ENCODE data around the gene KIAA1614.
A peak's percentile ranks its signal among the peaks of the same experiment; 100 is the strongest.

The KIAA1614 gene

GRCh38 chr1:180911640-180912191, 981 bp upstream of the KIAA1614 start:
- ATAC-seq (replicated peaks; ENCODE audit: extremely low read depth, poor library complexity, severe bottlenecking) (no peak), DNase-seq (ENCODE audit: low spot score in 2 of 2) (no peak)
- Mint-ChIP-seq H3K27me3 (peaks cover 55% of the 10 kb centered on the region), H3K27ac (ENCODE audit: low read depth) (no peak overlapping the region), H3K4me1 (peaks cover 6% of the 10 kb centered on the region), H3K4me3 (peak overlapping the region; percentile 56), H3K9me3 (no peaks in the 10 kb centered on the region), H3K36me3 (ENCODE audit: insufficient read depth) (no peaks in the 10 kb centered on the region)

DNA sequence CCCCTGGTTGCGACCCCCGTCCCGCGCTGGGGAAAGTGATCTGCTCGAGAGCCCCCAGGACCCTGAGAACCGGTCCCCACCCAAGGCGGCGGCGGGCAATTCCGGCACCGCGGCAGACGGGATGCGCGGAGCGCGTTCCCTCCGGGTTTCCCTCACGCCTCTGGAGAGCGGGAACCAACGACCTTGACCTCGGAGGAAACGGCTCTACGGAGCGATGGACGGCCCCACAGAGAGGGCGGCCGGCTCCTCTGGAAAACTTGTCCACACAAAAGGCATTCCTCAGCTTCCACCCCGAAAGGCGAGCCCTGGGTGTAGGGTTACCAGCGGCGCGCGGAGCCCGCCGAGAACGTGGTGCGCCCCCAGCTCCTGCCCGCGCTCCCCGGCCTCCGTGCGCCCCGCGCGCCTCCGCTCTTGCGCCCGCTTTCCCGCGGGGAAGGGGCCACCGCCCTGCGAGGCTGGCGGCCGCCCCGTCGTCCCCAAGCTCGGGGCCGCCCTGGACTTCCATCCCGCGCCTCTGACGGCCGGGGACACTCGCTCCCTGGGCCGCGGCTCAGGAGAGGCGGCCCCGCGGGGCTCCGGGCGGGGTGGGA, 391 bp upstream of the KIAA1614 start:
- Mint-ChIP-seq H3K4me1 (peaks cover 6% of the 10 kb centered on the region), H3K4me3 (peak overlapping the region; percentile 56), H3K9me3 (no peaks in the 10 kb centered on the region), H3K27me3 (peaks cover 49% of the 10 kb centered on the region), H3K36me3 (ENCODE audit: insufficient read depth) (no peaks in the 10 kb centered on the region), H3K27ac (ENCODE audit: low read depth) (no peak overlapping the region)
- DNase-seq (ENCODE audit: low spot score in 2 of 2) (no peak), ATAC-seq (replicated peaks; ENCODE audit: extremely low read depth, poor library complexity, severe bottlenecking) (no peak)

- Mint-ChIP-seq H3K9me3 (no peaks in the 10 kb centered on the region), H3K27ac (ENCODE audit: low read depth) (no peak overlapping the region), H3K36me3 (ENCODE audit: insufficient read depth) (no peaks in the 10 kb centered on the region), H3K27me3 (peaks cover 31% of the 10 kb centered on the region), H3K4me3 (no peak overlapping the region), H3K4me1 (no peaks in the 10 kb centered on the region)
- no peak for ATAC-seq (replicated peaks; ENCODE audit: extremely low read depth, poor library complexity, severe bottlenecking)
- DNase-seq (ENCODE audit: low spot score in 2 of 2): no peak
These were observed 2.8 kb downstream of the KIAA1614 start for GRCh38 chr1:180915426-180915965.

DNA sequence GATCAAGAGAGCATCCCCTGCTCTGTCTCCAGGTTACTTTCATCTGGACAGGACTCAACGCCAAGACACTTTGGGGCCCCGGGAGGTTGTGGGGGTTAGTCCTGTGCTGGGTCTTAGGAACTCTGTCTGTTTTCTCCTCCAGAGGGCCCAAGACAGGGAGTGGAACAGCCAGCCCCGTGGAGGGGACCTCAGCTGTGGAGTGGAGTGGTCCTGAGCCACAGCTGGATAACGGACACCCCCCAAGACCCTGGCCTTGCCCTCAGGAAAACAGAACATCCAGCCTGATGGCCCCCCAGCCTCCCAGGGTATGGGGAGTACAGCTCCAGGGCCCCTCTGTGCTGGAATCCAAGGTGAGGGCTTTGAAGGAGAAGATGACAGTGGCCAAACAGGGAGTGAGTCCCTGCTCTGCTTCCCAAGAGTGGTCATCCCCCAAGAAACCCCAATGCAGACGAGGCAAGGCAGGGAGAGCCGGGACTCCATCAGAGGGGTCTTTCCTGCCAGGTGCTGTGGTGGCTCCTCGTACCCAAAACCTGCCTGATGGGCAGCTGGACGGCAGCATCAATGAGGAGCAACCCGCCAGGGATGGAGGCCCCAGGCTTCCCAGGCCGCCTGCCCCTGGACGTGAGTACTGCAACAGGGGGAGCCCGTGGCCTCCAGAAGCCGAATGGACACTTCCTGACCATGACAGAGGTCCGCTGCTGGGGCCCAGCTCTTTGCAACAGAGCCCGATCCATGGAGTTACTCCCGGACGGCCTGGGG, 3.5 kb downstream of the KIAA1614 start:
- no peaks in the 10 kb centered on the region for H3K4me1 Mint-ChIP-seq
- no peak overlapping the region for H3K4me3 Mint-ChIP-seq
- H3K27ac Mint-ChIP-seq (ENCODE audit: low read depth): no peak overlapping the region
- no peak for ATAC-seq (replicated peaks; ENCODE audit: extremely low read depth, poor library complexity, severe bottlenecking)
- H3K27me3 Mint-ChIP-seq: peaks cover 28% of the 10 kb centered on the region
- no peaks in the 10 kb centered on the region for H3K36me3 Mint-ChIP-seq (ENCODE audit: insufficient read depth)
- no peaks in the 10 kb centered on the region for H3K9me3 Mint-ChIP-seq
- no peak for DNase-seq (ENCODE audit: low spot score in 2 of 2)

GRCh38 chr1:180916771-180917170, 4.1 kb downstream of the KIAA1614 start:
- Mint-ChIP-seq H3K4me1 (no peaks in the 10 kb centered on the region), H3K4me3 (no peak overlapping the region), H3K27ac (ENCODE audit: low read depth) (no peak overlapping the region), H3K27me3 (peaks cover 23% of the 10 kb centered on the region), H3K36me3 (ENCODE audit: insufficient read depth) (peaks cover under 1% of the 10 kb centered on the region), H3K9me3 (no peaks in the 10 kb centered on the region)
- DNase-seq (ENCODE audit: low spot score in 2 of 2) (no peak), ATAC-seq (replicated peaks; ENCODE audit: extremely low read depth, poor library complexity, severe bottlenecking) (no peak)

DNA sequence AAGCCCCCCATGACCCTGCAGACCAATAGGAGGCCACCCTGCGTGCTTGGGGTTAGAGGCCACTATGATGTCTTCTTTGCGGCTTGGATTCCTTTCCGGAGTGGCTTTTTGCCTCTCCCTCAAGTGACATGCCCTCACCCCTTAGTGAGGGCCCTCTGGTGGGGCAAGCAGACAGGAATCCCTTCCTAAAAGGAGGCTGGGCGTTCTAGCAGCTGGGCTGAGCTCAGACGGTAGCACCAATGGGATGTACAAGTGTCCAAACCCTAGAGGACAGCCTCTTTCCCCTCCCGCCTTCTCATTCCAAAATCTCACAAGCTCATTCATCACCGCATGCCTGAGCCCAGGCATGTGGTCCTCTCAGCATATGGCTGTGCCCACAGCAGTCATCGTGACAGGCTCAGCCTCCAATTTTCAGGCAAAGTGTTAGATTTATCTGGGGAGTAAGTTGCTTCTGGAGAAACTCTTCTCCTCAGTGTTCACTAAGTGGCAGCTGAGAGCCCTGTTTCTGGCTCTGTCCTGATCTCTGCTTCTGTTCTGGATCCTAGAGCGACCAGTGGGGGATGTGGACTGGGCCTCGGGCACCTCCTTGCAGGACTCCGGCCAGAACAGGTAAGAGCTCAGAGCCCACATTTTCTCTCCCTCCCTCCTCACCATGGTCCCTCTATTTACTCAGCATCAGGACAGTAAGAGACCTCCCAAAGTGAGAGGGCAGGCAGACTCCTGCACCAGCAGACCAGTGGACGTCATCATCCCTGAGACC, 4.8 kb downstream of the KIAA1614 start:
- H3K36me3 Mint-ChIP-seq (ENCODE audit: insufficient read depth): peaks cover 3% of the 10 kb centered on the region
- no peak overlapping the region for H3K4me3 Mint-ChIP-seq
- H3K27ac Mint-ChIP-seq (ENCODE audit: low read depth): no peak overlapping the region
- H3K4me1 Mint-ChIP-seq: no peaks in the 10 kb centered on the region
- no peaks in the 10 kb centered on the region for H3K9me3 Mint-ChIP-seq
- ATAC-seq (replicated peaks; ENCODE audit: extremely low read depth, poor library complexity, severe bottlenecking) (no peak), DNase-seq (ENCODE audit: low spot score in 2 of 2) (no peak)
- H3K27me3 Mint-ChIP-seq: peaks cover 20% of the 10 kb centered on the region

GRCh38 chr1:180918519-180918918, 5.8 kb downstream of the KIAA1614 start:
- DNase-seq (ENCODE audit: low spot score in 2 of 2) (no peak), ATAC-seq (replicated peaks; ENCODE audit: extremely low read depth, poor library complexity, severe bottlenecking) (no peak)
- Mint-ChIP-seq H3K36me3 (ENCODE audit: insufficient read depth) (peaks cover 3% of the 10 kb centered on the region), H3K9me3 (no peaks in the 10 kb centered on the region), H3K4me3 (no peak overlapping the region), H3K27ac (ENCODE audit: low read depth) (no peak overlapping the region), H3K4me1 (no peaks in the 10 kb centered on the region), H3K27me3 (peaks cover 23% of the 10 kb centered on the region)

DNA sequence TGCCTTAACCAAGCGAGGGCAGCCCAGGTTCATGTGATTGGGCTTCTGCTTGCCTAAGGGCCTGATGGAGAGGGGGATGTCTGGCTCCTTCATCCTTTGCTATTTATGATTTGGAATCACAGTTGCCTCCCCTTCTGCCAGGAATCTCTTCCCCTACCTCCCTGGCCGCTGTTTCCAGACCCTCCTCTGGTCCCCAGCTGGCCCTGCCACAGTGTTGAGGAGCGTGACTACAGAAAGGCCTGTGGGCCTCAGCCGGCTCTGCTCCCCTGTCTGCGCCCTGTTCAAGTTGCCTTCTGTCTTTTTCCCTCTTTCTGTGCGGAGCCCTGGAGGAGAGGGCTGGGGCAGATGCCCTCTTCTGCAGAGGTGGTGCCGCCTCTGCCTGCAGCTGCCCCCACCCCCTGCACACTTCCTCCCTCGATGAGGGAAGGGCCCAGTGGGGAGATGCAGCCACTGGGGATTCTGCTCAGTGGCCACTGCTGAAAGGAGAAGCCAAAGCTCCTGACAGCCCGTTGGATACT, 6.5 kb downstream of the KIAA1614 start:
- ATAC-seq (replicated peaks; ENCODE audit: extremely low read depth, poor library complexity, severe bottlenecking): no peak
- Mint-ChIP-seq H3K27me3 (peaks cover 23% of the 10 kb centered on the region), H3K4me1 (no peaks in the 10 kb centered on the region), H3K27ac (ENCODE audit: low read depth) (no peak overlapping the region), H3K4me3 (no peak overlapping the region), H3K9me3 (no peaks in the 10 kb centered on the region), H3K36me3 (ENCODE audit: insufficient read depth) (peaks cover 3% of the 10 kb centered on the region)
- no peak for DNase-seq (ENCODE audit: low spot score in 2 of 2)

DNA sequence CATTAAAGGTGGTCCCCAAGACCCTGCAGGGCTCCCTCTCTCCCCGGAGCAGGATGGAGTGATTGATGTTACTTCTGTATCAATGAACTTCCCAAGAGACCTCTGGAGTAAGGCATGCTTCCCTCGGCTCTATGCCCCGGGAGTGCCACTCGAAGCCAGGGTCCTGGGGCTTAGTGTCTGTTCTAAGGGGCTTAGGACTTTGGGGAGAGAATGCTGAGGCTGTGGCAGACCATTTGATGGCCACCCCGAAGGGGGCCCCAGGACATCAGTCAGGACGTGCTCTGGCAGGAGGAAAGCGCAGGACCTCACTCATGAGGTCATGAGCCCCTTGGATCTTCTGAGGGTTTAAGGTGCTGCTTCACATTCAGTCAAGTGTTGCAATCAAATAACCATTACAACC, 7.5 kb downstream of the KIAA1614 start:
- Mint-ChIP-seq H3K36me3 (ENCODE audit: insufficient read depth) (peaks cover 3% of the 10 kb centered on the region), H3K9me3 (no peaks in the 10 kb centered on the region), H3K4me3 (no peak overlapping the region), H3K4me1 (no peaks in the 10 kb centered on the region), H3K27ac (ENCODE audit: low read depth) (no peak overlapping the region), H3K27me3 (peaks cover 19% of the 10 kb centered on the region)
- ATAC-seq (replicated peaks; ENCODE audit: extremely low read depth, poor library complexity, severe bottlenecking) (no peak), DNase-seq (ENCODE audit: low spot score in 2 of 2) (no peak)

GRCh38 chr1:180920702-180921101, 8.0 kb downstream of the KIAA1614 start:
- Mint-ChIP-seq H3K27me3 (peaks cover 14% of the 10 kb centered on the region), H3K4me1 (no peaks in the 10 kb centered on the region), H3K9me3 (no peaks in the 10 kb centered on the region), H3K4me3 (no peak overlapping the region), H3K36me3 (ENCODE audit: insufficient read depth) (peaks cover 3% of the 10 kb centered on the region), H3K27ac (ENCODE audit: low read depth) (no peak overlapping the region)
- no peak for DNase-seq (ENCODE audit: low spot score in 2 of 2)
- no peak for ATAC-seq (replicated peaks; ENCODE audit: extremely low read depth, poor library complexity, severe bottlenecking)

DNA sequence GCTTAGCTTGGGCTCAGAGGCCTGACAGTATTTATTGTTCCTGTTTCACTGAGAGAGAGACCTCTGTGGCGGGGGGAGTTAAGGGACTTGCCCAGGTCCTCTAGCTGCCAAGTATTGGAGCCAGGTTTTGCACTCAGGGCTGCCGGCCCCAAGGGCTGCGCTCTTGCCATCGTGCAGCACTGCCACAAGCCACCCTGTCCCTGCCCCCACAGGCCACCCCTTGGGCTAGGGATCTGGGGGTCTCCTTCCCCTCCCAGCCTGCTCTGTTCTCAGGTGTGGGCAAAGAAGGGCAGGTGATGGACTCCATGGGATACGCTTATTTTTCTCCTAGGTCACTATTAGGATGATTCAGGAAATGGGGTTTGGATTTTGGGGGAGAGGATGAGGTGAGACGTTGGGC, 8.7 kb downstream of the KIAA1614 start:
- no peak for DNase-seq (ENCODE audit: low spot score in 2 of 2)
- H3K36me3 Mint-ChIP-seq (ENCODE audit: insufficient read depth): peaks cover 3% of the 10 kb centered on the region
- peaks cover 14% of the 10 kb centered on the region for H3K27me3 Mint-ChIP-seq
- no peak for ATAC-seq (replicated peaks; ENCODE audit: extremely low read depth, poor library complexity, severe bottlenecking)
- no peaks in the 10 kb centered on the region for H3K4me1 Mint-ChIP-seq
- H3K4me3 Mint-ChIP-seq: no peak overlapping the region
- H3K27ac Mint-ChIP-seq (ENCODE audit: low read depth): no peak overlapping the region
- no peaks in the 10 kb centered on the region for H3K9me3 Mint-ChIP-seq

DNA sequence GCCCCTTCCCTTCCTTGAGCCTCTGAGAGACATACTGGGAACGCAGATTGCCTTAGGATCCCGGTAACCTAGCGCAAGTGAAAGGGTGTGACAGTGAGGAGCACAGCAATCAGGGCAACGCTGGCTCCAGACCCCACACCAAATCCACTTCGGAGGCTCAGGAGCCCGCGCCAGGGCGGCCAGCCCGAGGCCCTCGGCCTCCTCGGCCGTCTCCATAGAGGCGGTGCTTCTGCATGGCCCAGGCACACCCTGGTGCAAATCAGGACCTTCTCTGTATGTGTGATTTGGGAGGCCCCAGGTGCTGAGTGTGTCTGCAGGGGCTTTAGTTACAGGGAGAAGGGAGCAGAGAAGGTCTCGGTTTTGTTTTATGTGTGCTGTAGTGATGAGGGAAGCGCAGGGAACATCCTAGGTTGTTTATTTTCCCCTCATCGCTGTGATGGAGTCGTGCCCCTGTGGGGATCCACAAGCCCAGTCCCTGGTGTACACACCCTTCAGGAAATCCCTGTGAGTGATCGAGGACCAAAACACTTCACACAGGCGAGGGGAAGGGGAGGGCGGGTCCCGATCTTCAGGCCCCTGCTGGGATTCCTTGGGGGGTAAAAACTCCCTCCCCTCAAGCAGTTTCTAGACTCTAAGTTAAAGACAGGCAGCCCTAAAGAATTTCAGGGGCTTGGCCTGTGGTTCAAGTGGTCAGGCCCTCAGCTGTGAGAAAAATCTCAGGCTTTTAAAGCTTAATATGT, 9.4 kb downstream of the KIAA1614 start:
- H3K27ac Mint-ChIP-seq (ENCODE audit: low read depth): no peak overlapping the region
- peaks cover 3% of the 10 kb centered on the region for H3K36me3 Mint-ChIP-seq (ENCODE audit: insufficient read depth)
- peaks cover 14% of the 10 kb centered on the region for H3K27me3 Mint-ChIP-seq
- no peak for ATAC-seq (replicated peaks; ENCODE audit: extremely low read depth, poor library complexity, severe bottlenecking)
- no peak overlapping the region for H3K4me3 Mint-ChIP-seq
- no peak for DNase-seq (ENCODE audit: low spot score in 2 of 2)
- H3K9me3 Mint-ChIP-seq: no peaks in the 10 kb centered on the region
- no peaks in the 10 kb centered on the region for H3K4me1 Mint-ChIP-seq

Data from central memory CD8-positive, alpha-beta T cell (primary cell).